Measurements from ENCODE around the gene MOGAT3. TPM values are rescaled to one million over a fixed set of nuclear protein-coding genes. Genes with fewer than 3 reads are reported as not detected.

MOGAT3 gene
- total RNA-seq, 4 donors from 2014 or later: not detected

DNA sequence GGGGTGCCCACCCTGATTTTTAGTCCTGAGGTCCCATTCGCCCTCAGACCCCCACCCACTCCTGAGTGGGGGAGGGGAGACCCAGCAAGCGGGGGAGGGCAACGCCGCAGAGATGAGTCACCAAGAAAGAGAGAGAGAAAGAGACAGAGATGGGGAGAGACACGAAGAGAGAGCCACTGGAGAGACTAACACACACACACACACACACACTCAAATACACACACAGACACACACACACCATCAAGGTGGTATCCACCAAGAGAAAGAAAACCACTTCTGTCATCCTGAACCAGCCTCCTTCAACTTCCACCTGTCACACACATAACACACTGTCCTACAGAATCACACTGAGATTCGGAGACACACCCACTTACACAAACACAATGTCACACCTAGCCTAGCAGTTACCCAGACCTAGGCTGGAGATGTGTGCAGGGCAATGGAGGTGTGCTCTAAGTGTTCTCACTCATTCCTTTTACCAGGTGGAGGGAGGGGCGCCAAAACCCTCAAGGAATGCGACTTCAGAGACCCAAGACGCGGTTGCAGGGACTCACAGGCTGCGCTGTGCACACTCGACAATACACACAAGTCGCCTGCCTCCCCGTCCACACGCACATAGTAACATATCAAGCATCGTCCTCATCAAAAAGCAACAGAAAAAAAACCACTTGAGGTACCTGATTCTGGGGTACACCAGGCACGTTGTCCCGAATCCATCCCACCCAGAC lies 31.6 kb downstream of the MOGAT3 start:
- intact Hi-C loops (cut with DNase I; ENCODE audit: low total_unique reads): no loop called here
- H3K27me3 ChIP-seq: peaks cover 54 to 78% of the 10 kb centered on the region in 2 donors
- TF ChIP-seq POLR2A (IDR thresholded peaks at IDR 0.05): no peak
- TF ChIP-seq, protein P1, sequence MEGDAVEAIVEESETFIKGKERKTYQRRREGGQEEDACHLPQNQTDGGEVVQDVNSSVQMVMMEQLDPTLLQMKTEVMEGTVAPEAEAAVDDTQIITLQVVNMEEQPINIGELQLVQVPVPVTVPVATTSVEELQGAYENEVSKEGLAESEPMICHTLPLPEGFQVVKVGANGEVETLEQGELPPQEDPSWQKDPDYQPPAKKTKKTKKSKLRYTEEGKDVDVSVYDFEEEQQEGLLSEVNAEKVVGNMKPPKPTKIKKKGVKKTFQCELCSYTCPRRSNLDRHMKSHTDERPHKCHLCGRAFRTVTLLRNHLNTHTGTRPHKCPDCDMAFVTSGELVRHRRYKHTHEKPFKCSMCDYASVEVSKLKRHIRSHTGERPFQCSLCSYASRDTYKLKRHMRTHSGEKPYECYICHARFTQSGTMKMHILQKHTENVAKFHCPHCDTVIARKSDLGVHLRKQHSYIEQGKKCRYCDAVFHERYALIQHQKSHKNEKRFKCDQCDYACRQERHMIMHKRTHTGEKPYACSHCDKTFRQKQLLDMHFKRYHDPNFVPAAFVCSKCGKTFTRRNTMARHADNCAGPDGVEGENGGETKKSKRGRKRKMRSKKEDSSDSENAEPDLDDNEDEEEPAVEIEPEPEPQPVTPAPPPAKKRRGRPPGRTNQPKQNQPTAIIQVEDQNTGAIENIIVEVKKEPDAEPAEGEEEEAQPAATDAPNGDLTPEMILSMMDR (IDR thresholded peaks at IDR 0.05): no peak

DNA sequence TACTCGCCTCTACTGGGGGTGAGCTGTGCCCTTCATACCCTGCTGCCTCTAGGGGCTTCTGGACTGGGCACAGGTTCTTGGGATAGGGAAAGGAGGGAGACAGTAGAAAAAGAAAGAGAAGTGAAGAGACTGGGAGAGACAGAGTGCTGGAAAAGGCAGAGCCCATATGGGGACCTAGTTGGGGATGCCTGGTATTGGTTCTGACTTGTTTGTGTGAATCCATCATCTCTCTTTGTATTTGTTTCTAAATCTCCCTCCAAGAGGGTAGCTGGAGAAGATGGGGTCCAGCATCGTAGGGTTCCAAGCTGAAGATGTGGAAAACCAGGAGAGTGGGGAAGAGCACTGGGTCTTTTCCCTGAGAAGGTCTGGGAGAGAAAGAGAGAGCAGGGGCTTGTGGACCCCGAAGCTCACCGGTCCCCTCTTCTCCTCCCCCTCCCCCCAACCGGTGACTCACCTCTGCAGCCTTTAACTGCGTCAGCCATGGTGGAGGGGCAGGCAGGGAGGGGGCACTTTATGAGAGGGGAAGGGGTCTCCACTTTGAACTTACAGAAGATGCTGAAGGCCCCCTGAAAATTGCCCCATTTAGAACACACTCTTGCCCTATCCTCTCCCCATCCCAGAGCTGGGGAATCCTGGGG lies 32.3 kb downstream of the MOGAT3 start:
- Histone ChIP-seq H3K4me1 (peaks cover 6 to 24% of the 10 kb centered on the region in 2 donors), H3K4me3 (no peak overlapping the region), H3K27ac (no peak overlapping the region), H3K27me3 (peaks cover 55 to 75% of the 10 kb centered on the region in 2 donors), H3K9me3 (no peaks in the 10 kb centered on the region), H3K36me3 (no peaks in the 10 kb centered on the region)
- TF ChIP-seq, protein P1 (IDR thresholded peaks at IDR 0.05): no peak
- no peak for TF ChIP-seq POLR2A (IDR thresholded peaks at IDR 0.05)
- DNase-seq: no peak
- intact Hi-C loops (cut with DNase I; ENCODE audit: low total_unique reads): no loop called here

More for the DNA sequence above, 31.6 kb downstream of the MOGAT3 start:
- Histone ChIP-seq H3K36me3 (no peaks in the 10 kb centered on the region), H3K27ac (no peak overlapping the region), H3K4me1 (peaks cover 6 to 21% of the 10 kb centered on the region in 2 donors), H3K9me3 (no peaks in the 10 kb centered on the region), H3K4me3 (no peak overlapping the region)
- no peak for DNase-seq

DNA sequence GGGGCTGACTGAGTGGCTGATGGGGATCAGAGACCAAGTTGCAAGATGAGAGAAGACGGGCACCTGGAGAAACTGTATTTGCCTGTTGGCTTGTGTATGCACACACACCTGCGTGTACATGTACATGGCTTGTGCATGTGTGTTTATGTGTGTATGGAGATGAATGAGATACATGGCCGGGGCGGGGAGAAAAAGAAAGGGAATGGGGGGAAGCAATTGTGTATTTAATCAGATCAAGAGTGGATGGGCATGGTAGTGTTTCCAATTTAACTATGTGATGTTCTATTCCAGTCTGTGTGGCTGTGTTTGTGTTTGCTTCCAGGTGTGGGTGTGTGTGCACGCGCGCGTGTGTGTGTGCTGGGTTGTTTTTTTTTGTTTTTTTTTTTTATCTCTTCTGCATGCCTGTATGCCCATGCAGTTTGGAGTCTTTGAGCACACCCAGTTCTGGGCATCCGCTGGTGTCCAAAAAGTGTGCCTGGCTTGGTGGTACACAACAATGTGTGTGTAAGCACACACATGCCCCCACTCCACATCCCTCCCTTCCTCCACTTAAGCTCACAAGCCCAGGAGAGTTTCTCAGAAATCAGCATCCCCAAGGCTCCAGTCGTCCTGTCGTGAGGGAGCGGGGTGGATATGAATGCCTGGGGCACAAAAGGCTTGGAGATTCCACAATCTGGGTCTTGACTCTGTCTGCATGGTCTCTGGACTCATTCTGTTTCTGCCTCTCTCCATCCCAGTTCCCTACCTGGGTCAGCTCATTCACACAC lies 33.0 kb downstream of the MOGAT3 start:
- intact Hi-C loops (cut with DNase I; ENCODE audit: low total_unique reads): no loop called here
- Histone ChIP-seq H3K27me3 (peaks cover 50 to 68% of the 10 kb centered on the region in 2 donors), H3K4me3 (no peak overlapping the region), H3K36me3 (no peaks in the 10 kb centered on the region), H3K9me3 (no peaks in the 10 kb centered on the region), H3K4me1 (peaks cover 6 to 26% of the 10 kb centered on the region in 2 donors), H3K27ac (no peak overlapping the region)
- TF ChIP-seq, protein P1 (IDR thresholded peaks at IDR 0.05): no peak
- no peak for DNase-seq

DNA sequence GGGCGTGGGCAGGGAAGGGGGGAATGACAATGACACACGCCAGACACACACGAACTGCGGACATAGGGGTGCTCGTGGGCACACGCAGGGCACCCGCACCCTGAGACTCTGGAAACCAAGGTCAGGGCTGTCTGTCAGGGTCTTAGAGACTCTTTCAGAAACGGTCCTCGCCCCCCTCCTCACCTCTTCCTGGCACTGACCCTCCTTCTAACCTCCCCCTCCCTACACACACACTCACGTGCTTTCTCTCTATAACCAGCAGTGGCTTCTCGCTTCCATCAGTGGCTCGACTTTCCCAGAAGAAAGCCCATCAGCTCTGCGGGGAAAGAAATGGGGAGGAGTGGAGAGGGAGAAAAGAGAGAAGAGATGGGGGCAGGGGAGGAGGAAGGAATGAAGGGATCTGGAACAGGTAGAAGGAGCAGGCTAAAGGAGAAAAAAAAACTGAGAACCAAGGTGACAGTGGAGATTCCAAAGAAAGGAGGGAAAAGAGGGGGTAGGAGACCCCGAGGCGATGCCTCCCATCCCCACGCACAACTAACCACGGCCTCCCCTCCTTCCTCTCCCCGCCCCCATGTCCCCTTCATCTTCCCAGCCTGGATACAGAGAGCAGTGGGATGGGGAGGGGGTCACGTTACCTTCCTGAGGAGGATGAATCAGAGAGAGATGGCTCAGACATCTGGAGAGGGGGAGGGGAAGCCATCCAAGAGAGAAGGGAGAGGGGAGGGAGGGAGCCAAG lies 33.8 kb downstream of the MOGAT3 start:
- Histone ChIP-seq H3K9me3 (no peaks in the 10 kb centered on the region), H3K36me3 (no peaks in the 10 kb centered on the region), H3K4me1 (peaks cover 6 to 23% of the 10 kb centered on the region in 2 donors), H3K4me3 (no peak overlapping the region), H3K27me3 (peaks cover 44 to 64% of the 10 kb centered on the region in 2 donors), H3K27ac (no peak overlapping the region)
- TF ChIP-seq POLR2A (IDR thresholded peaks at IDR 0.05): no peak
- TF ChIP-seq, protein P1 (IDR thresholded peaks at IDR 0.05): no peak
- no peak for DNase-seq
- intact Hi-C loops (cut with DNase I; ENCODE audit: low total_unique reads): no loop called here

Measured in uterus (tissue), 4 donors.